ENCODE results near the gene GTF2A1L. TPM values are rescaled to one million over a fixed set of nuclear protein-coding genes. Genes with fewer than 3 reads are reported as not detected.
"Not testable (repeated sequence)": the region's sequence is repeated elsewhere in the genome, so short reads cannot be mapped to it uniquely, and the experiment has no call there.

Gene GTF2A1L
- total RNA-seq, 3 donors from 2014 or later, result 0.29 to 2.9 TPM; not detected in 1

DNA sequence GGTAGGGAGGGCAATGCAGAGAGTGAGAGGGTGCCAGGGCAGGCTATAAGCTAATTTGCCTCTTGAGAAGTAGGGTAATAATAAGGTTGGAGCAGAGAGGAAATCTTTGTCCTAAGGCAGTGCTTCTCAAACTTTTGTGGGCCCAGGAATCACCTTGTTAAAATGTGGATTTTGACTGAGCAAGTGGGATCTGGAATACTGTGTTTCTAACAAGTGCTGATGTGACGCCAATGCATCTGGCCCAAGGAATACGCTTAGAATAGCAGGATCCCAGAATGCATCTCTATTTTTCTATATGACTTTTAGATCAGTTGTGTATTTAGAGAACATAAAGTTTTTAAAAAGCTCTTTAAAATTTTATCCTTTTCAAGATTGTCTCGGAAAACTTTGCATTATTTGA, 29.7 kb upstream of the GTF2A1L start:
- Histone ChIP-seq H3K36me3 (no peaks in the 10 kb centered on the region), H3K27me3 (no peaks in the 10 kb centered on the region), H3K4me1 (no peaks in the 10 kb centered on the region), H3K4me3 (no peak overlapping the region), H3K9me3 (no peaks in the 10 kb centered on the region), H3K27ac (no peak overlapping the region)
- intact Hi-C loops (cut with DNase I; ENCODE audit: low total_unique reads), result no loop called here
- DNase-seq (ENCODE audit: low spot score in 2 of 2), result no peak
- no peak for TF ChIP-seq POLR2A (IDR thresholded peaks at IDR 0.05)
- TF ChIP-seq, protein P1, sequence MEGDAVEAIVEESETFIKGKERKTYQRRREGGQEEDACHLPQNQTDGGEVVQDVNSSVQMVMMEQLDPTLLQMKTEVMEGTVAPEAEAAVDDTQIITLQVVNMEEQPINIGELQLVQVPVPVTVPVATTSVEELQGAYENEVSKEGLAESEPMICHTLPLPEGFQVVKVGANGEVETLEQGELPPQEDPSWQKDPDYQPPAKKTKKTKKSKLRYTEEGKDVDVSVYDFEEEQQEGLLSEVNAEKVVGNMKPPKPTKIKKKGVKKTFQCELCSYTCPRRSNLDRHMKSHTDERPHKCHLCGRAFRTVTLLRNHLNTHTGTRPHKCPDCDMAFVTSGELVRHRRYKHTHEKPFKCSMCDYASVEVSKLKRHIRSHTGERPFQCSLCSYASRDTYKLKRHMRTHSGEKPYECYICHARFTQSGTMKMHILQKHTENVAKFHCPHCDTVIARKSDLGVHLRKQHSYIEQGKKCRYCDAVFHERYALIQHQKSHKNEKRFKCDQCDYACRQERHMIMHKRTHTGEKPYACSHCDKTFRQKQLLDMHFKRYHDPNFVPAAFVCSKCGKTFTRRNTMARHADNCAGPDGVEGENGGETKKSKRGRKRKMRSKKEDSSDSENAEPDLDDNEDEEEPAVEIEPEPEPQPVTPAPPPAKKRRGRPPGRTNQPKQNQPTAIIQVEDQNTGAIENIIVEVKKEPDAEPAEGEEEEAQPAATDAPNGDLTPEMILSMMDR (IDR thresholded peaks at IDR 0.05), result no peak
- TF ChIP-seq POLR2AphosphoS5 (IDR thresholded peaks at IDR 0.05), result no peak

DNA sequence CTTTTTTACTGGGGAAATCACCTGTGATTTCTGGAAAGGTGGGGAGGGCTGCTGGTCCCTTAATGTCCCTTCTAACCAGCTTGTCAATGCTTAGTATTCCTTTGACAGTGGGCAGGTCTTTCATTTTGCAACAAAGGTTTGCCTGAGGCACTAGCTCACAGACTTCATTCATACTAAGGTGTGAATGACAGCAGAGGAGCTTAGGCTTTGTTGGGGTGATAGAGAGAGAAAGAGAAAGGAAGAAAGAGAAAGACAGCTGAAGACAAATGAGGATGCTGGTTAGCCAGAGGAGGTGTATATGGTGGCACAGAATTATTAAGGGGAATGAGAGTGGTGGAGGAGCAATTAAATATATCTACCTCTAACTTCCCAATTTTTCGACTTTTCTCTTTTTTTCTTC, 28.9 kb upstream of the GTF2A1L start:
- H3K4me3 ChIP-seq, result no peak overlapping the region
- H3K36me3 ChIP-seq, result no peaks in the 10 kb centered on the region
- intact Hi-C loops (cut with DNase I; ENCODE audit: low total_unique reads), result no loop called here
- H3K27me3 ChIP-seq, result no peaks in the 10 kb centered on the region
- H3K9me3 ChIP-seq, result no peaks in the 10 kb centered on the region
- TF ChIP-seq POLR2A (IDR thresholded peaks at IDR 0.05), result no peak
- no peak for TF ChIP-seq POLR2AphosphoS5 (IDR thresholded peaks at IDR 0.05)
- TF ChIP-seq, protein P1 (IDR thresholded peaks at IDR 0.05), result no peak
- no peak for DNase-seq (ENCODE audit: low spot score in 2 of 2)
- no peaks in the 10 kb centered on the region for H3K4me1 ChIP-seq
- H3K27ac ChIP-seq, result no peak overlapping the region

DNA sequence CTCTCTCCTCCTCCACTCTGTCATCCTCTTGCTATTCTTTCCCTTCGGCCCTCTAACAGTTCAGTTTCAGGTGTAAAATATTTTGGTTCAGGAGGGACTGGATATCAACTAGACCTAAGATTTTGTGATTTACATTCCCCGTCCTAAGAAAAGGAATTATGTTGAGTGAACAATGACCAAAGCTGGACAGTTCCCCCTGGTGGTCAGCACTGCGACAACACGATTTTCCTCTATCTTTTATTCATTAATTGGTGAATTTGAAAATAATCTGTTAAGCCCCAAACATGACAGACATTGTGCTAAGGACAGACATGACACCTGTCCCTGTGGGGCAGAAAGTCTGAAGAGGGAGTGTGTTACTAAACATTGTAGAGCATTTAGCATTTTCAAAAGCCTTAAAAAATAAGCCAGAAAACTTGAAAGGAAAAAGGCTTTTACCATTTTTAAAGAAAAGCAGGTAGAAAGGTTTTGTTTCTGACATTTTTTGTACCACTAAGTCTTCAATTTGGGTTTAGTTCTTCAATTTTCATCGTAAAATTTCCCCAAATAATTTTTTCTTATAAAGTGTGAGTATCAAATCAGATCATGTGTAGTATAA, 28.4 kb upstream of the GTF2A1L start:
- no peaks in the 10 kb centered on the region for H3K9me3 ChIP-seq
- H3K27me3 ChIP-seq, result no peaks in the 10 kb centered on the region
- no peak overlapping the region for H3K4me3 ChIP-seq
- DNase-seq (ENCODE audit: low spot score in 2 of 2), result no peak
- TF ChIP-seq, protein P1 (IDR thresholded peaks at IDR 0.05), result peak; percentile 53 to 54 (median 53)
- no peak for TF ChIP-seq POLR2A (IDR thresholded peaks at IDR 0.05)
- no peaks in the 10 kb centered on the region for H3K4me1 ChIP-seq
- intact Hi-C loops (cut with DNase I; ENCODE audit: low total_unique reads), result no loop called here
- H3K27ac ChIP-seq, result no peak overlapping the region
- no peaks in the 10 kb centered on the region for H3K36me3 ChIP-seq

DNA sequence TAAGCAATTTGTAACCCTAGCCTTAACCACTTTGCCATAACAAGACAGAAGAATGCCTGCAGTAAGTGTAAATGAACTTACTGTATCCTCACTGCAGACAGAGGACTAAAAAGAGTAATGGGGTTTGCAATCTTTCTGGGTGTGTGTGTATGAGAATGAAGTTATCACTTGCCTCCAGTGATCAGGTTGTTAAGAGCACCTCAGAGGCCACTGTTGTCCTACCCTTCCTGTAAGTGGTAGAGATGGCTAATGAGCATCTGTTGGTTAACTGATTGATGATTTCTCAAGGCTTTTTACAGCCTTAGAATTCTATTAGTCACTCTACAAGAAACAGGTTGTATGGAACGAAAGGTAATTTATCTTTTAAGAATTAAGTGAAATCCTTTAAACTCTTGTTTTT, 27.6 kb upstream of the GTF2A1L start:
- DNase-seq (ENCODE audit: low spot score in 2 of 2), result no peak
- TF ChIP-seq POLR2AphosphoS5 (IDR thresholded peaks at IDR 0.05) (no peak), POLR2A (IDR thresholded peaks at IDR 0.05) (no peak)
- TF ChIP-seq, protein P1 (IDR thresholded peaks at IDR 0.05), result no peak
- Histone ChIP-seq H3K27ac (no peak overlapping the region), H3K27me3 (no peaks in the 10 kb centered on the region), H3K4me3 (no peak overlapping the region), H3K4me1 (no peaks in the 10 kb centered on the region), H3K9me3 (no peaks in the 10 kb centered on the region), H3K36me3 (no peaks in the 10 kb centered on the region)
- intact Hi-C loops (cut with DNase I; ENCODE audit: low total_unique reads), result no loop called here

DNA sequence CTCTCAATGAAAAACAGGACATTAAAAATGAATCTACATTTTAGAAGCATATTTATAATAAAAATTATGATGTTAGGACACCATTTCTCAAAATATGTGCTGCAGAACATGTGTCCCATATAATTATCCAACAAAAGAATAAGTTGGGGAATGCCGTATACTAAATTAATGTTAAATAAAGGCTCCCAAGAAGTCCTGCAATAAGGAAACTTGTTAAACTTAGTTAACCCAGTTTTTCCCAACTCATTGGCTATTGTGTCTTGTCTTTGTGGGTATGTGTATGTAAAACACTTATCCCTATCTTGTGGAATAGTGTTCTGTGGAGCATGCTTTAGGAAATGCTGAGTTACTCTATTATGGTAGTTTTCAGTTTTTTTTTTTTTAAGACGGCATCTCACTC, 25.6 kb upstream of the GTF2A1L start:
- Histone ChIP-seq H3K27me3 (no peaks in the 10 kb centered on the region), H3K4me3 (no peak overlapping the region), H3K27ac (no peak overlapping the region), H3K4me1 (no peaks in the 10 kb centered on the region), H3K9me3 (no peaks in the 10 kb centered on the region), H3K36me3 (no peaks in the 10 kb centered on the region)
- TF ChIP-seq, protein P1 (IDR thresholded peaks at IDR 0.05), result no peak
- TF ChIP-seq POLR2A (IDR thresholded peaks at IDR 0.05) (no peak), POLR2AphosphoS5 (IDR thresholded peaks at IDR 0.05) (no peak)
- no peak for DNase-seq (ENCODE audit: low spot score in 2 of 2)
- intact Hi-C loops (cut with DNase I; ENCODE audit: low total_unique reads), result no loop called here

DNA sequence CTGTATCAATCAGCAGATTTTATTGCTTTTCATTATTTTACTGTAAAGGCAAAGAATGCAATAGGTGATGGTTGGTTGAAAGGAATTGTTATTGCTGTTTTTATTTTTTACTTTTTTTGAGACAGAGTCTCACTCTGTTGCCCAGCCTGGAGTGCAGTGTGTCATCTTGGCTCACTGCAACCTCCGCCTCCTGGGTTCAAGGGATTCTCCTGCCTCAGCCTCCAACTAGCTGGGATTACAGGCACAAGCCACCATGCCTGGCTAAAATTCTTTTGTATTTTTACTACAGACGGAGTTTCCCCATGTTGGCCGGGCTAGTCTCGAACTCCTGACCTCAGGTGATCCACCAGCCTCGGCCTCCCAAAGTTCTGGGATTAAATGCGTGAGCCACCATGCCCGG, 20.9 kb upstream of the GTF2A1L start:
- H3K4me3 ChIP-seq; H3K27ac ChIP-seq; H3K27me3 ChIP-seq; H3K4me1 ChIP-seq; DNase-seq (ENCODE audit: low spot score in 2 of 2); H3K36me3 ChIP-seq; intact Hi-C loops (cut with DNase I; ENCODE audit: low total_unique reads); H3K9me3 ChIP-seq: not testable (repeated sequence)

Data from breast epithelium (tissue), 4 donors.